Limb (tissue), 2 donors: ENCODE measurements around the gene PRRX2.
"Not testable (repeated sequence)": the region's sequence is repeated elsewhere in the genome, so short reads cannot be mapped to it uniquely, and the experiment has no call there.

Experiments used
- DNase-seq, 2 donors: peaks; one replicate each; pipeline ENCODE4 v3.0.0-alpha.2; 2016; ENCODE audit errors: extremely low spot score in 2 of 2

The PRRX2 gene

DNA sequence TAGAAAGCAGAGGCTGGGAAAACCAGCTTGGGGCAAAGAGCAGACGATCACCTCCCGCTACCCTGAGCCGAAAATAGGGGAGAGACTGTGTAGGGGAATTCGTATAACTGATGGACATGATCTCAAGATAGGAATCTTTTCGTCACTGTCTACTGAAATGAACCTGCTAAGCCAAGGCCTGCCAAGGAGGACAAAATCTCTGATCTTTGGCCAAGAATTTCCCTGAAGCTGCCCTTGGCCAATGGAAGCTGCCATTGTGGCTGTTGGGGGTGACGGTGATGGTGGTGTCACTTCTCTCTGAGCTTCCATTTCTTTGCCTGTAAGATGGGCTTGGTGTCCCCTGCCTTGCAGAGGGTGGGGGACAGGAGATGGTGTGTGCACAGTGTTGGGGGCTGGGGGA lies 90.7 kb downstream of the PRRX2 start:
- no peak for DNase-seq

DNA sequence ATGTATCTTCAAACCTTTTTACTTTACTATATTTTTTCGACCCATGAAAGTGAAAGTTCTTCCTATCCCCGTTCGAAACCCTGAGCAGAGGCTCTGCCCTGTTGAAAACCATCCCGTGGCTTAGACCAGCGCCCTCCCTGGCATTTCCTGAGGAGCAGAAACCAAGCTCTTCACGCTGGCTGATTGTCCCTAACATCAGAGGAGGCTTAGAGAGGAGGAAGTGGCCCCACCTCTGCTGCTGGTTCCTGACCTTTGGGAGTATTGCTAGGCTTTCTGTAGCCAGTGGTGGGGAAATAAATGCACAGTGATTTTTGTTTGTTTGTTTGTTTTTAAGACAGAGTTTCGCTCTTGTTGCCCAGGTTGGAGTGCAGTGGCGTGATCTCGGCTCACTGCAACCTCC lies 91.6 kb downstream of the PRRX2 start:
- DNase-seq: no peak

DNA sequence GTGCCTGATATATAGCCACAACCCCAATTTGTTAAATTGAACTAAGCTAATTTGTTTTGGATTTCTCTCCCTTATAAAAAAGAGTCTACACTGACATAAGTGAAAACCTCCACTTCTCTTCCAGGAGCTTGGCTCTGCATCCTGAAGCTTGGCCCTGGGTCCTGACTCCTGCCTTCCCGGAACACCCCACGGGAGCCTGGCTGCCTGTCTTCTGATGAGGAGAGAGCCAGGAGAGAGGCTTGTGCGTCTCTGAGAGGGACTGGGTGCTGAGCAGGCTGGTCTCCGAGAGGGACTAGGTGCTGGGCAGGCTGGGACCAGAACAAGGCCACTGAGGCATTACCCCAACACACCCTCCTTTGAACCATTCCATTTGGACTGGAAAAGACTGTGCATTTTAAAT lies 93.9 kb downstream of the PRRX2 start:
- no peak for DNase-seq

DNA sequence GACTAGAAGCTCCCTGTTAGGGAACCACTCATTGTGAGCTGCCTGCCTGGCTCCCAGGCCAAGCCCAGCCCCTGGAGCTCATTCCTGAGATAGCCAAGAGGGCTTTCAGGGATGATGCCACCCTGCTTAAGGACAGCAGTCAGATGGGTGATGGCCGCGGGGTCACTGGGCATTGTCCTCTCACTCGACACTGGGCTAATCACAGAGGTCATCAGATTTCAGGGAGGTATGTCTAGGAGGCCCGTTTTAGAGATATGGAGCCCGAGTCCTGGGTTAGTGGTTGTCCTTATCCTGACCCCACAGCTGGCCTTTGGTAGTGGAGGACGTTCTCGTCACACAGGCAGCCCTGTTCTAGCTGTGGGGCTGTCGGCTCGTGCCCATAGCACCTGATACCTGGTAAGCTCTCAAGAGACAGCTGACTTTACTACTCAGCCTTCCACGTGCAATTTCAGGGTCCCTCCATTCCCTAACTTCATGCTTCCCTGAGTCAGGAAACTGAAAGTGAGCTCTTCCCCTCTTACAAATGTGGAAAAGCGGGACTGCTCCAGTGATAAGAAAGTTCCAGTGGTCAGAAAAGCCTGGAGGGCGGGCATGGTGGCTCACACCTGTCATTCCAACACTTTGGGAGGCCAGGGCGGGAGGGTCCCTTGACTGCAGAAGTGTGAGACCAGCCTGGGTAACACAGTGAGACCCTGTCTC lies 94.5 kb downstream of the PRRX2 start:
- no peak for DNase-seq

DNA sequence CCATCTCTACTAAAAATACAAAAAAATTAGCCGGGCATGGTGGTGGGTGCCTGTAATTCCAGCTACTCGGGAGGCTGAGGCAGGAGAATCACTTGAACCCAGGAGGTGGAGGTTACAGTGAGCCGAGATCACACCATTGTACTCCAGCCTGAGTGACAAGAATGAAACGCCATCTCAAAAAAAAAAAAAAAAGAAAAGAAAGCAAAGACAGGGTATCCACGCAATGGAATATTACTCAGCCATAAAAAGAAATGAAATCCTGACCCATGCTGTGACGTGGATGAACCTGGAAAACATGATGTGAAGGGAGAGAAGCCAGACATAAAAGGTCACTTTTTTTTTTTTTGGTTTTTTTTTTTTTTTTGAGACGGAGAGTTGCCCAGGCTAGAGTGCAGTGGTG lies 95.3 kb downstream of the PRRX2 start:
- not testable (repeated sequence) for DNase-seq

DNA sequence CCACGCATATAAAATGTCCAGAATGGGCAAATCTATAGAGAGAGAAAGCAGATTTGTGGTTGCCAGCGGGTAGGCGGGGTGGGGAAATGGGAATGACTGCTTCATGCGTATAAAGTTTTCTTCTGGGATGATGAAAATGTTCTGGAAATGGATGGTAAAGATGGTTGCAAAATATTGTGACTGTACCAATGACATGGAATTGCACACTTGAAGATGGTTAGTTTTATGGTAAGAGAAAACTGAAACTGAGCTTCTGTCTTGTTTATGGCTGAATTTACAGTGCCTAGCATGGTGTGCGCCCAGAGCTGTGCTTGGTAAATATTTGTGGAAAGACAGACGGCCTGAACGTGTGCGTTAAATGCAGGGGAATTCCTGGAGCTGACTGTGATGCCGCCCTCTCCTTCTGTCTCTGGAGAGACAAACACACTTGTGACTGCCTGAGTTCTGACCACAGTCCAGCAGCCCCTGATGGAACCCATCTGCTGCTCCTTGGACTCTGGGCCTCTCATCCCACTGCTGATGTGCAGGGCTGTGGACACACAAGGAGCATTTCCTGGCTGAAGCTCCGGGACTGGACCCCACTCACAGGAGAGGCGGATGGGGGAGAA lies 96.0 kb downstream of the PRRX2 start:
- DNase-seq: no peak

DNA sequence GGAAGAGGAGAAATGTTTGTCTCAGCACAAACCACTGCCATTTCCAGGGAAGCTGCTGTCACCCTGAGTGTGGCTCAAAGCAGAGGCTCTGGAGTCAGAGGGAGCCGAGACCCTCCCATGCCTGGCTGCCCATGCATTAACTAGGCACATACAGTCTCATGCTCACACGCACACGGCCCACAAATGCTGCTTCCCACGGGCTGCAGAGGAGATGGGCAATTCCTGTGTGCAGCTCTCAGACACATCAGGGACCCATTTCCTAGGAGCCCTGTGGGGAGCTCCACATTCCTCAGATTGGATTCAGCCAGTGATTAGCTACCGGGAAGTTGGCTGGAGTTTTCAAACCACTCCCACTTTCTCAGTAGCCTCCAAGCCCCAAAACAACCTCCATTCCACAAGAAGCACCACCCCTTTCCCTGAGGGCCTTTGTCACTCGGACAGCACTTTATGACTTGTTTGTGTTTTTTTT lies 96.5 kb downstream of the PRRX2 start:
- DNase-seq: no peak

DNA sequence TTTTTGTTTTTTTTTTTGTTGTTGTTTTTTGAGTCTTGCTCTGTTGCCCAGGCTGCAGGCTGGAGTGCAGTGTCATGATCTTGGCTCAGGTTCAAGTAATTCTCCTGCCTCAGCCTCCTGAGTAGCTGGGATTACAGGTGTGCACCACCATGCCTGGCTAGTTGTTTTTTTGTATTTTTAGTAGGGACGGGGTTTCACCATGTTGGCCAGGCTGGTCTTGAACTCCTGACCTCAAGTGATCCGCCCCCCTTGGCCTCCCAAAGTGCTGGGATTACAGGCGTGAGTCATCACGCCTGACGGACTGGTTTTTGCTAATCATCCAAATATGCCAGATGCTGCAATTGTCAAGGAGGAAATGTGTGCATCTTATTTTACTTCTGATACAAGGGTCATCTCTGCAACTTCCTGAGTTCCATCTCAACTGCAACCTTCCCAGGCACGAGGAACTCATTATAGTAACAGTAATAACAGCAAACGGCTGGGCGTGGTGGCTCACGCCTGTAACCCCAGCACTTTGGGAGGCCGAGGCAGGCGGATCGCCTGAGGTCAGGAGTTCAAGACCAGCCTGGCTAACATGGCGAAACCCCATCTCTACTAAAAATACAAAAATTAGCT lies 97.0 kb downstream of the PRRX2 start:
- DNase-seq: not testable (repeated sequence)

DNA sequence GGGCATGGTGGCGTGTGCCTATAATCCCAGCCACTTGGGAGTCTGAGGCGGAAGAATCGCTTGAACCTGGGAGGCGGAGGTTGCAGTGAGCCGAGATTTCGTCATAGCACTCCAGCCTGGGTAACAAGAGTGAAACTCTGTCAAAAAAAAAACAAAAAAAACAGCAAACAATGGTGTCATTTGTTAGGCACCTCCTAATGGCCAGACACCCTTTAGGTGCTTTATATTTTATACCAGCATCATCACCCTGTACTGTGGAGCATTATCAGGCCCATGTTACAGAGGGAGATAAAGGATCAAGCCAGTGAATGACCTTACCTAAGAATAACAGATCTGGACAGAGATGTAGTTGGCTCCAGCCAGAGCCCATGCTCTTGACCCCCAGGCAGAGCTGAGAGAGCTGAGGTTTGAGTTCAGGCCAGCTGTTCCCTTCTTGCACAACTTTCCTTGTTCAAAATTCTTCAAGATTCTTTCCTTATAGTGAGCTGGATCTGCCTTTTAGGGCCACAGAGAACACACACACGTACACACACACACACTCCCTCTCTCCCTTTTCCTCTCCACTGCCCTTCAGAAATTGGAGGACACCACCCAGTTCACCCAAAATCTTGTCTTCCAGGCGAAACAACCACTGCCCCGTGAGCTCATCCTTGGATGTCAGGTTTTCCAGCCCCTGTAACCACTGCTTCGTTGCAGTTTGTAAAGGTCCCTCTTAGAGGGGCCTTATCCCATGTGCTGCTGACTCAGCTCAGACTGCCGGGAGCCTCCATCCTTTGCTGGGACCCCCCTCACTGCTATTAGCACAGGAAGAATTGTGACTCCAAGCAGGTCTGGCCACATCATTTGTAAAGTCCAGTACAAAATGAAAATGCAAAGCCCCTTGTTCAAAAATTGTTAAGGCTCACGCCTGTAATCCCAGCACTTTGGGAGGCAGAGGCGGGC lies 97.8 kb downstream of the PRRX2 start:
- DNase-seq: no peak

DNA sequence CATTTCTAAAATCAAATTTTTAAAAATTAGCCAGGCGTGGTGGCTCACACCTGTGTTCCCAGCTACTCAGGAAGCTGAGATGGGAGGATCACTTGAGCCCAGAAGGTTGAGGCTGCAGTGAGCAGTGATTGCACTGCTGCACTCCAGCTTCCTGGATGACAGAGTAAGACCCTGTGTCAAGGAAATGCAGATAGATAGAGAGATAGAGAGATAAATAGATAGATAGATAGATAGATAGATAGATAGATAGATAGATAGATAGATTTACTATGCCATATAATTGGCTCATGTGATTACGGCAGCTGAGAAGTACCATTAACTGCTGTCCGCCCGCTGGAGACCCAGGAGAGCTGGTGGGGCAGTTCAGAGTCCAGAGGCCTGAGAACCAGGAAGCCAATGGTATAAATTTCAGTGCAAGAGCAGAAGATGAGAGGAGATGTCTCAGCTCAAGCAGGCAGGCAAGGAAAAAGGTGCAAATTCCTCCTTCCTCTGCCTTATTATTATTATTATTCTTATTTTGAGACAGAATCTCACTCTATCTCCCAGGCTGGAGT lies 100.4 kb downstream of the PRRX2 start:
- no peak for DNase-seq

DNA sequence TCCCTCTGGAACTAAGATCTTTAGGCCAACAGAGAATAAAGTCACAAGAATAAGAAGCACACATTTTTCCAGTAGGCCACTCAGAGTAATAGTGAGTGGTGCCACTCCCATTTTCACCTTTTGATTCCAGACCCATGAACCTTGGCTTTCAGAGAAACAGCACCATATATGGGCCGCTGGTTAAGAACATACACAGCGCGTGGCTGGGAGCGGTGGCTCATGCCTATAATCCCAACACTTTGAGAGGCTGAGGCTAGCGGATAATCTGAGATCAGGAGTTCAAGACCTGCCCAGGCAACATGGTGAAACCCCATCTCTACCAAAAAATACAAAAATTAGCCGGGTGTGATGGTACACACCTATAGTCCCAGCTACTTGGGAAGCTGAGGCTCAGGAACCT lies 103.0 kb downstream of the PRRX2 start:
- DNase-seq: no peak

DNA sequence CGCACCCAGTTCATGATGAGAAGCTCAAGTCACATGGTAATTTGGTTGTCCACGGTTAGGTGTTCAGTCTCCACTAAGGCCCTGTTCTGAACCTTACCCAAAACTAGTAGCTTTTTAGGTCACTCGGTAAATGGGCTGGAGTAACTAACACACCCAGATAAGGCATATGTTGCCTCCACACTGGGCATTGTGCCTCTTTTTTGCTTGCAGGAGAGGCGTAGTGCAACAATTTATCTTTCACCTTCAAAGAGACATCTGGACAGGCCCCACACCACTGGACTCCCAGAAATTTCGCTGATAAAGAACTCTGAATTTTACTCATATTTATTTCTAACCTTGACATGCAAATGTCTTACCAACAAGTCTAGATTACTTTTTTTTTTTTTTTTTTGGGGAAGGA lies 104.2 kb downstream of the PRRX2 start:
- DNase-seq: no peak

DNA sequence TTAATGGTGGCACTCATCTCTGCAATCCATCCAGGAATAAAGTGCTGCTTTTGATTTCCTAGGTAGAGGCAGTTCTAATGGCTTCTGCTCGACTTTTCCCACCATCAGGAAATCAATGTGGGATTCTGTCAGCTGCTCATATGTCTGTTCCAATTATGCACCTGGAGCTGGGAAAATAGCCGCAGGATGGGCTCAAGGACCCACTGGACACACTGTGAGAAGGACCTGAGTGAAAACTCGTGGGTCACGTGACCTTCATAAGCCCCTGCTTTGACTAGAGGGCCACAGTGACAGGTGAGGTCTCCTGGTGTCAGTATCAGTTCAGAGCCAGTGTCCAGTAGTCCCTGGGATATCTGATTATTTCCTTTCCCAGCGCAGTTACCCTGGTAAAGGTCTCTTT lies 105.3 kb downstream of the PRRX2 start:
- DNase-seq: no peak
